Measurements from ENCODE around the gene PDE11A.
"Not testable (repeated sequence)": the region's sequence is repeated elsewhere in the genome, so short reads cannot be mapped to it uniquely, and the experiment has no call there.

PDE11A gene

DNA sequence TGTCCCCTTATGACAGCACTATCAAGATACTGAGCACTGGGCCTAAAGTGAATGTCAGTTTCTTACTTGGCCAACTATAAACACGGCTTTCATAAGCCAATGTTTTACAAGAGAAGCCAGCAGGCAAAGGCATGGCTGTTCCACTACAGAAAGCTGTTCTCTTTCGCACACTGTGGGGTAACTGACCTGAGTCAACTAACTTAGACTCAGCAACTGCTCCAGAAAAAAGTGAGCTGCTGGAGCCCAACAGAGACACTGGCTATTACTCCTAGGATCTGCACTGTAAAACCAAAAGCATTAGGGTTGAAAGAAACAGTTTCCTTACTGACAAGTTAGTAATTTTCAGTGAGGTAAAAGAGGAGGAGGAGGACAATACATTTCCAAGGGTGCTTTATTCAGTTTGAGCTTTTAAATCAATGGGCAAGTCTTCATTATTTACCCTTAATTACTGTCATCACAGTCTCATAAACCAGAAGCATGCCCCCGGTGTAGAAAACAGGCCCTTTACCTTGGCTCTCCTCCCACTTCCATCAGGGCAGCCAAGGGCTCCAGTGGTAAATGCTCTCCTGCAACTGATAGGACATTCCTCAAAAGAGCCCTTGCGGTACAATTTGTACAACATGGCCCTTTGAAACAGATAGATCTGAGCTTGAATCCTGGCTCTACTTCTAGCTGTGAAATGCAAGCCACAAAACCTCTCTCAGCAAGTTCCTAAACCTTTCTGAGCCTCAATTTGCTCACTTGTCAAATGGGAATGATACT is 275.7 kb downstream of the PDE11A start:
- ChIA-PET CTCF (no interaction called here), POLR2A (no interaction called here)
- no peak for DNase-seq (ENCODE audit: extremely low spot score)
- TF ChIP-seq CTBP1 (IDR thresholded peaks at IDR 0.05; ENCODE audit: borderline replicate concordance), result no peak
- TF ChIP-seq LEF1 (IDR thresholded peaks at IDR 0.05; ENCODE audit: borderline replicate concordance), result no peak
- no peak for TF ChIP-seq FOXA1 (IDR thresholded peaks at IDR 0.05)
- no peak for TF ChIP-seq SP1 (IDR thresholded peaks at IDR 0.05)
- TF ChIP-seq BHLHE40 (IDR thresholded peaks at IDR 0.05; ENCODE audit: borderline replicate concordance), result no peak
- TF ChIP-seq, protein P1, sequence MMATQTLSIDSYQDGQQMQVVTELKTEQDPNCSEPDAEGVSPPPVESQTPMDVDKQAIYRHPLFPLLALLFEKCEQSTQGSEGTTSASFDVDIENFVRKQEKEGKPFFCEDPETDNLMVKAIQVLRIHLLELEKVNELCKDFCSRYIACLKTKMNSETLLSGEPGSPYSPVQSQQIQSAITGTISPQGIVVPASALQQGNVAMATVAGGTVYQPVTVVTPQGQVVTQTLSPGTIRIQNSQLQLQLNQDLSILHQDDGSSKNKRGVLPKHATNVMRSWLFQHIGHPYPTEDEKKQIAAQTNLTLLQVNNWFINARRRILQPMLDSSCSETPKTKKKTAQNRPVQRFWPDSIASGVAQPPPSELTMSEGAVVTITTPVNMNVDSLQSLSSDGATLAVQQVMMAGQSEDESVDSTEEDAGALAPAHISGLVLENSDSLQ (IDR thresholded peaks at IDR 0.05), result no peak
- no peak for TF ChIP-seq NFRKB (IDR thresholded peaks at IDR 0.05)
- TF ChIP-seq TARDBP (IDR thresholded peaks at IDR 0.05), result no peak
- no peak for TF ChIP-seq L3MBTL2 (conservative IDR thresholded peaks at IDR 0.05)

DNA sequence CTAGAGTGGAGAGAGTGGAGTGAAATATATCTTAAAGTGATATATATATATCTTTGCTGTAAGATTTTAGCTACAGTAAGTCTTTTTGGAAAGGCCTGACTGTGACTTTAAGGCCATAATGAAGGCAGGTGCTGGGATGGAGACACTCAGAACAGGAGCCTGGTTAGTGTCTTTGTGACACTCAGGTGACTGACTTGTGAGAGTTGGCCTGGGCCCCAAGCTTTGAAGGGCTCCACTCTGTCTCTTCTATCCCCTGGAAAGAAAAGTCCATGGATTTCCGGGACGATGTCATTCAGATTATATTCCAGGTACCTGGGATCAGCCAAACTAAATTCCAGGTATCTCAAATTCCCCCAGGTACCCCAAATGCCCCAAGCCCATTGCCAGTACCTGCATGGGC is 276.6 kb downstream of the PDE11A start:
- POLR2A ChIA-PET, result no interaction called here
- CTCF ChIA-PET, result no interaction called here
- DNase-seq (ENCODE audit: extremely low spot score), result no peak
- no peak for TF ChIP-seq LEF1 (IDR thresholded peaks at IDR 0.05; ENCODE audit: borderline replicate concordance)

DNA sequence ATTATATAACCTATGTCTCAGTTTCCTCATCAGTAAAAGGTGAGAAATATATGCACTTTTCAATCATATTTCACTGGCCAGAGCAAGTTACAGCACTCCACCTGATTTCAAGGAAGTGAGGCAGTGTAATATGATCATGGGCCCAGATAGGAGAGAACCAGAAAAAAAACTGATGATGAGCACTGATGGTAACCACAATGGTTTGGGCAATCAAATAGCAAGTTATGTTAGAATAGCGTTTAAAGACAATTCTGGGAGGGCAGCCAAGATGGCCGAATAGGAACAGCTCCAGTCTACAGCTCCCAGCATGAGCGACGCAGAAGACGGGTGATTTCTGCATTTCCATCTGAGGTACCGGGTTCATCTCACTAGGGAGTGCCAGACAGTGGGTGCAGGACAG is 287.4 kb downstream of the PDE11A start:
- POLR2A ChIA-PET; CTCF ChIA-PET; DNase-seq (ENCODE audit: extremely low spot score): not testable (repeated sequence)

DNA sequence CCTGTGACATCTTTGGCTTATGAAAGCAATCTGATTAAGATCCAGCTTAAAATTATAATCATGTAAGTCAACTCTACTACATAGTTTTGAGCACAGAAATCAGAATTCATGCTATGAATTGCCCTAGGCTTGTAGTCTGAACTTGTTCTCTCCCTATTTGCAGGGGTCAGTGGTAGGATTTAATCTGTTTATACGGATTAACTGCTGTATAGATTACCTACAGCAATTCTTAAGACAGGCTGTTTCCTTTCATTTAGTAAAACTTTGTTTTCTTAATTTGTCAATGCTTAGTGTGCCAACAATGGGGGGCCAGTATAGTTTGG is 287.9 kb downstream of the PDE11A start:
- no peak for TF ChIP-seq LEF1 (IDR thresholded peaks at IDR 0.05; ENCODE audit: borderline replicate concordance)
- TF ChIP-seq L3MBTL2 (conservative IDR thresholded peaks at IDR 0.05), result no peak
- TF ChIP-seq CTBP1 (IDR thresholded peaks at IDR 0.05; ENCODE audit: borderline replicate concordance), result no peak
- no peak for TF ChIP-seq TARDBP (IDR thresholded peaks at IDR 0.05)
- TF ChIP-seq FOXA1 (IDR thresholded peaks at IDR 0.05), result no peak
- CTCF ChIA-PET, result no interaction called here
- no peak for DNase-seq (ENCODE audit: extremely low spot score)
- POLR2A ChIA-PET, result no interaction called here

DNA sequence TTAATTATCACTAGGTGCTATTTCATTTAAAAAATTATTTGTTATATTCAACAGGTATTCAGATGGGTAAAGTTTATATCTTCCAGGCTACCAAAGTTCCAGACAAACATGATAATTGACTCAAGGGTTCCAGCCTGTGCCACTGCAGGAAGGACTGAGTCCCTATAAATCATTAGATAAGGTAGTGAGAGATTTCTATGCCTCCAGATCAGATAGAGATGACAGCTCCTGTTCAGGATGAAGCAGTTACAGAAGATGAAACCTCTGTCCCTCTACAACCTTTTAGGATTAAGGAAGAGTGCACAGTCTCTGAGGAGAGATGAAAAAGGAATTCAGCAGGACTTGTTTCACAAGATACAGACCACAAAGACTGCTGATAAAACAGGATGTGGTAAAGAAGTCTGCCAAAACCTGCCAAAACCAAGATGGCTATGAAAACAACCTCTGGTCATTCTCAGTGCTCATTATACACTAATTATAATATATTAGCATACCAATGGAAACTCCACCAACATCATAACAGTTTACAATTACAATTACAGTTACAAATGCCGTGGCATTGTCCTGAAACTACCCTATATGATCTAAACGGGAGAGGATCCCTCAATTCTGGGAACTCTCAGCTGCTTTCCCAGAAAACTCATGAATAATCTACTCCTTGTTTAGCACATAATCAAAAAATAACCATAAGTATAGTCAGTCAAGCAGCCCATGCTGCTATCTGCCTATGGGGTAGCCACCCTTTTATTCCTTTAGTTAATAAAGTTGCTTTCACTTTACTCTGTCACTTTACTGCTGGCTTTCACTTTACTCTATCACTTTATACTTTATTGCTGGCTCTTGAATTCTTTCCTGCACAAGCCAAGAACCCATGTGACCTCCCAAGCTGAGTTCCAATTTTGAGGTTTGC is 288.5 kb downstream of the PDE11A start:
- TF ChIP-seq ZNF384 (IDR thresholded peaks at IDR 0.05) (no peak), FOXK2 (IDR thresholded peaks at IDR 0.05) (no peak), BHLHE40 (IDR thresholded peaks at IDR 0.05; ENCODE audit: borderline replicate concordance) (no peak), SP1 (IDR thresholded peaks at IDR 0.05) (no peak), NFRKB (IDR thresholded peaks at IDR 0.05) (no peak), ELF4 (IDR thresholded peaks at IDR 0.05) (no peak), TARDBP (IDR thresholded peaks at IDR 0.05) (no peak), LEF1 (IDR thresholded peaks at IDR 0.05; ENCODE audit: borderline replicate concordance) (no peak), ARNT (IDR thresholded peaks at IDR 0.05) (no peak), HDGF (IDR thresholded peaks at IDR 0.05; ENCODE audit: borderline replicate concordance) (no peak)
- ChIA-PET POLR2A (no interaction called here), CTCF (no interaction called here)
- DNase-seq (ENCODE audit: extremely low spot score), result no peak

DNA sequence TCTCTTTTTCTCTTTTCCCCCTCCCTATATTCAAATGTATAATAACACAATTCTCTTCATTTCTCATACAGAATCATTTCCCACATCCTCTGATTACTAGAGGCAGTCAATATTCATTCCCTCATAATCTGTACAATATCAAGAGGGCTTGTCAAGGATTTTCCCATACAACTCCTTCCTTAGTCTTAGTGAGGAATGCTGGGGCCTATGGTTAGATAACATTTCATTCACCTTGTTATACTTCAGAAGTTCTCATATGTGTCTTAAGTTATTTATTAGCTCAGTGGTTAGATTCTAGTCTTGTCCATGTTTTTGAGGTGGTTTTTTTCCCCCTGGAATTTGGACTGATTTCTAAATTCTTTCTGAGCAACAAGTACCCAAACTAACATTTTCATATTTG is 289.5 kb downstream of the PDE11A start:
- ChIA-PET CTCF (no interaction called here), POLR2A (no interaction called here)
- no peak for DNase-seq (ENCODE audit: extremely low spot score)
- no peak for TF ChIP-seq ZNF384 (IDR thresholded peaks at IDR 0.05)
- no peak for TF ChIP-seq LEF1 (IDR thresholded peaks at IDR 0.05; ENCODE audit: borderline replicate concordance)
- no peak for TF ChIP-seq HDGF (IDR thresholded peaks at IDR 0.05; ENCODE audit: borderline replicate concordance)
- TF ChIP-seq L3MBTL2 (conservative IDR thresholded peaks at IDR 0.05), result no peak
- TF ChIP-seq BHLHE40 (IDR thresholded peaks at IDR 0.05; ENCODE audit: borderline replicate concordance), result no peak
- TF ChIP-seq SUZ12 (IDR thresholded peaks at IDR 0.05), result no peak
- no peak for TF ChIP-seq TARDBP (IDR thresholded peaks at IDR 0.05)
- no peak for TF ChIP-seq CTBP1 (IDR thresholded peaks at IDR 0.05; ENCODE audit: borderline replicate concordance)
- TF ChIP-seq FOXM1 (IDR thresholded peaks at IDR 0.05; ENCODE audit: borderline replicate concordance), result no peak
- no peak for TF ChIP-seq NFRKB (IDR thresholded peaks at IDR 0.05)
- TF ChIP-seq, protein P1 (IDR thresholded peaks at IDR 0.05), result no peak
- no peak for TF ChIP-seq FOXA1 (IDR thresholded peaks at IDR 0.05)
- TF ChIP-seq SP1 (IDR thresholded peaks at IDR 0.05), result no peak
- TF ChIP-seq ELF4 (IDR thresholded peaks at IDR 0.05), result no peak
- no peak for TF ChIP-seq FOXK2 (IDR thresholded peaks at IDR 0.05)

DNA sequence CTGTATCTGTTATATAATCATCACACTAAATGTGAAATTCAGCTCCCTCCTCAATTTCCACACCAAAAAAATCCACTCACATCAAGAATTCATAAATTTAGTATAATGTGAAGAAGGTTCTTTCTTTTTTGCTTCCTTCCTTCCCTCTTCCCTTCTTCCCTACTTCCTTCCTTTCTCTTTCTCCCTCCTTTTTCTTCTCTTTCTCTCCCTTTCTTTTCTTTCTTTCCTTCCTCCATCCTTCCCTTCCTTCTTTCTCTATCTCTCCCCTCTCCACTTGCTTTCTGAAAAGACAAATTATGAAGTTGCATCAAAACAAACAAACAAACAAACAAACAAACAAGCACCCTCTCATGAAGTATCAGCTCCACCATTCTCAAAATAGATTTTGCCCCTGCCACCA is 290.0 kb downstream of the PDE11A start:
- DNase-seq (ENCODE audit: extremely low spot score), result no peak
- POLR2A ChIA-PET, result no interaction called here
- CTCF ChIA-PET, result no interaction called here
- TF ChIP-seq ZNF384 (IDR thresholded peaks at IDR 0.05) (no peak), TARDBP (IDR thresholded peaks at IDR 0.05) (no peak), LEF1 (IDR thresholded peaks at IDR 0.05; ENCODE audit: borderline replicate concordance) (no peak), FOXA1 (IDR thresholded peaks at IDR 0.05) (no peak), FOXK2 (IDR thresholded peaks at IDR 0.05) (no peak), BHLHE40 (IDR thresholded peaks at IDR 0.05; ENCODE audit: borderline replicate concordance) (no peak), FOXM1 (IDR thresholded peaks at IDR 0.05; ENCODE audit: borderline replicate concordance) (no peak), ARNT (IDR thresholded peaks at IDR 0.05) (no peak), HDGF (IDR thresholded peaks at IDR 0.05; ENCODE audit: borderline replicate concordance) (no peak), SP1 (IDR thresholded peaks at IDR 0.05) (no peak), NFRKB (IDR thresholded peaks at IDR 0.05) (no peak), SUZ12 (IDR thresholded peaks at IDR 0.05) (no peak), L3MBTL2 (conservative IDR thresholded peaks at IDR 0.05) (no peak), ELF4 (IDR thresholded peaks at IDR 0.05) (no peak), CTBP1 (IDR thresholded peaks at IDR 0.05; ENCODE audit: borderline replicate concordance) (no peak)
- TF ChIP-seq, protein P1 (IDR thresholded peaks at IDR 0.05), result no peak
